CD4-positive, alpha-beta T cell treated with Interleukin-4 for 4 hours (primary cell): ENCODE results near the gene SLC5A1.

Source experiments
- DNase-seq: peaks from one replicate; pipeline ENCODE4 v3.0.0-alpha.2; 2020

SLC5A1 gene

DNA sequence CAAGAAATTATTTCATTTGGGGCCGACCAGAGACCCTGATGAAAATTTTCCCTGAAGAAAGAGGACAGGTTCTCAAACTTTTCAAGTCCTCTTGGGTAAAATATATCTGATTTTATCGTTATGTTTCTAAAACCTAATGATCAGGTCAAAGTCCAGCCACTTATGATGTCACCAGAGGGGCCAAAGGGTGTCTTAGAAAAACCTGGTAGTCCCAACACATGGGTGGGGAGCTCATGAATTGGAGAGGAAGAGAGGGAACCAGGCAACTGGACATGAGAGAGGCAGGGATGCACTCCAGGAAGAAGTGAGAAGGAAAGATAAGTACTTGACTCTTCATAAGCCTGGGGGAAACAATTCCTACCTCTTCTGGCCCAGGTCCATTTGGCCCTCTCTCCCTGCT is 9.2 kb downstream of the SLC5A1 start:
- no peak for DNase-seq

DNA sequence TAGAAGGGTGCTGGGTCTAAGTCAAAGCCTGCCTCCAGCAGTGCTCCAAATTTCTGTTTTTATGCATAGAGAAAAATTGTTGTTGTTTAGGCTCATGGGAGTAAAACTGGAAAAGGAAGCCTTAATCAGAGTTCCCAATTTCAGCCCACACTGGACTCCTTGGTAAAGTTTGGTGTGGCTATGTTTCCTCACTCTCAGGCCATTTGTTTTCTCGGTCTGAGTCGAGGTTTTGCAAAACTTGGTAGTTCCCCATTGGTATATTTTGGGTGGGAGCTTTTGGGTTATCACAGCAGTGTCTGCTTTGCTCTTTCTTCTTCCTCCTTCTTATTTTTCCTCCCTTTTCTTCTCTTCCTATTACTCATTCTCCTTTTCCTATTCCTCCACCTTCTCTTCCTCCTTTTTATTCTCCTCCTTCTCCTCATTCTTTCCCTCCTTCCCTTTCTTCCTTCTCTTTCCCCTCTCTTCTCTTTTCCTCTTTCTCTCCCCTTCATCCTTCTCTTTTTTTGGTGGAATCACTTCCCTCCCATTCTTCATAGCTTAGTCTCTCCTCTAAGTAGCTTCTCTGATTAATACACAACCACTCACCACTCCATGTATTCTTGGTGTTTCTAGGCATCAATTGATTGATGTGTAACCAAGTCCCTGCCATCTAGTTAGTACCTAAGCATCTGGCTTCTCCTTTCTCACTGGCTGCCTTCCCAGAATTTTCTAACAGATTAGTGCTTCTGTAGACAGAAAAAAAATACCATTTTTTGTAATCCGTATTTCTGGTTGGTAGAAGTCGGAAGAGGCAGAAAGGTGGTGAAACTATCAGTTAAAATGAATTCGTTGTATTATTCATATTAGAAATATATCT is 10.1 kb downstream of the SLC5A1 start:
- DNase-seq, result no peak

DNA sequence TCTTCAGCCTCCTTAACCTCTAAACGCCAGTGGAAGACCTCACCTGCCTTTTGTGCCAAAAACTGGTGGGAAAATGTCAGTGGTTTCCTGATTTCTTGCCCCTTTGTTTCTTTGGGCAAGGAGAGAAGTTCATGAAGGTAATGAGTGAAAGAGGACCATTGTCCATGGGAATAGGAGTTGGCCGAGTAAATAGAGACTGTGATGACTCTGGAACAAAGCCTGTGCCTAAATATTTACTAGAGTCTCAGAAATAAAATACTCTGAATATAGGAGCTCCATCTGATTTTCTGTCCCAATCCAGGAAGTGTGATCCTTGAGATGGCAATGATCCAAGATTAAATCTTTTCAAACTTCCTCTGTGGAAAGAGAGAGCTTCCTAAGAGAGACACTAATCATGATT is 12.0 kb downstream of the SLC5A1 start:
- DNase-seq, result no peak

DNA sequence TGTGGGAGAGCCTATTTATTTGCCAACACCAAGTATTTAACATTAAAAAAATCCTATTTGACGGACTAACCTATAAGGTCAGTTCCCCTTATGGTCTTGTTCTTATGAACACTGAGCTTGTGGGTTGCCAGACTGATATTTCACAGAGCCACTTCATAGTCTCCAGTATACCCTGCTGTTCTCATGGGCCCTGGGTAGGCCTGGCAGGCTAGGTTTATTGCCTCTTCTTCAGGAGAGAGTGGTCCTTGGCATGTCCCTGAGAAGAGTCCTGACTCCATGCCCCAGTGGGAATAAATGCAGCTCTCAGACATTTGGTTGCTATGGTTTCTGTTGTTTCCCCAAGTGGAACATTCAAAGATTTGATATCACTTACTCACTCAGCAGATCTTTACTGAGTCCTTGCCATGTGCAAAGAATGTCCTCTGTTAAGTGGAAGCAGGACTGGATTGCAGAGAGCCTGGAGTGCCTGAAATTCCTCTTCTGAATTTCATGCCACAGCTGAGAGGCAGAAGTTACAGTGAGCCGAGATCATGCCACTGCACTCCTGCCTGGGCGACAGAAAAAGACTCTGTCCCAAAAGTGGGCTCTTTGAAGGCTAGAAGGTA is 15.7 kb downstream of the SLC5A1 start:
- DNase-seq, result no peak

DNA sequence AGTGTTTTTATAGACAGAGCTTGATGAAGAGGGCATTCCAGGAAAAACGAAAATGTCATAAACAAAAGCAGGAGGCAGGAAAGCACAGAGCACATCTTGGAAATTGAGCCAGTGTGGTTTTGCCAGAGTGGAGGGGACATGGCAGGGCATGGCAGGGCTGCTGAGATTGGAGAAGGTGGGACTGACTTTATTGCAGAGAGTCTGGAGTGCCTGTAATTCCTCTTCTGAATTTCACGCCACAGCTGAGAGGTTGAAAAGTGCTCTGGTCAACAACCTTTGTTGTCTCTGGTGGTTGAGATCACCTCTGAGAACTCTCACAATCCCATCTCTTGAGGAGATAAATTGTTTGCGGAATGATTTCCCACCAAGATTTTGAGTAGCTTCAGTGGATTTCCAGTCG is 16.4 kb downstream of the SLC5A1 start:
- no peak for DNase-seq

DNA sequence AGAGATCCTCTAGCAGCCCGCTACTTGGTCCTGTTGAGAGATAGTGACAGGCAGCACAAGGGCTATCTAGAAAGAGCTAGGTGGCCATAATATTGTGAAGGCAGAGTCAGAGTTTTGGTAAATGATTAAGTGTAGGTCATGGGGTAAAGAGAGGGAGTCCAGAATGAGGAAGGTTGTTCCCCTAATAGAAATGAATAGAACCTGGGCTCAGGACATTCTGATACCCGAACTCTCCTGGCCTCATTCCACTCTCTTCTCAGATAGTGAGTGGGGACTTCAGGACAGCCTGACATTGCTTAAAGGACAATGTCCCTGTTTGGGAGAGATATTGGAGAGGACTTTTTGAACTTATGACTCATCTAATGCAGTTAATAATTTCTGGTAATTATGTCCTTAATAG is 20.6 kb downstream of the SLC5A1 start:
- no peak for DNase-seq

DNA sequence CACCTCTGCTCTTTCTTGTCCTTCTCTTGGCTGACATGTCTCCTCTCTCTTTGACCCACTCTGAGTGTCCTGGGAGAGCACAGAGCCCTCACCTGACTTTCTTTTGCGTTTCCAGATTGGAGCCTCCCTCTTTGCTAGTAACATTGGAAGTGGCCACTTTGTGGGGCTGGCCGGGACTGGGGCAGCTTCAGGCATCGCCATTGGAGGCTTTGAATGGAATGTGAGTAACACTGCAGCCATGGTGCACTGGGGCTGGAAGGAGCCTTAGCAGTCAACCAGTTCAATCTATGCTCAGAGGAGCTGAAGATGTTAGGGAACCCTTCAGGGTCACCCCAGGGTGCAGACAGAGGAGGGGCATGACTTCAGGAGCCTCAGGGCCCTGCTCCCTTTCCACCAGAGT is 23.8 kb downstream of the SLC5A1 start:
- DNase-seq, result no peak

DNA sequence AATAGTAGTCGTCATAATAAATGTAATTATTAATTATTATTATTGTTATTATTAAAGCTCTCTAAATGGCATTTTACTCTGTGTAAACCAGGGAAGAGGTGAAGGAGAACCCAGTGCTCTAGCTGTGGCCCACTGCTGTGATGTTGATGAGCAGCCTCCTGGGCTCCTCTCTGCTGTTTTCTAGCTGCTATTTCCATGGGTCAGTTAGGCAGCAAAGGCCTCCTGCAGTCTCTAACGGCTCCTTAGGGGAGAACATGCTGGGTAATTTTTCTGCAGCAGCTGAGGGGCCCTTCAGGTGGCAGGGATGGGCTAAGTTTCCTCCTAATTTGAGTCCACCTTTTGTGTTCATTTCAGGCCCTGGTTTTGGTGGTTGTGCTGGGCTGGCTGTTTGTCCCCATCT is 24.6 kb downstream of the SLC5A1 start:
- no peak for DNase-seq

DNA sequence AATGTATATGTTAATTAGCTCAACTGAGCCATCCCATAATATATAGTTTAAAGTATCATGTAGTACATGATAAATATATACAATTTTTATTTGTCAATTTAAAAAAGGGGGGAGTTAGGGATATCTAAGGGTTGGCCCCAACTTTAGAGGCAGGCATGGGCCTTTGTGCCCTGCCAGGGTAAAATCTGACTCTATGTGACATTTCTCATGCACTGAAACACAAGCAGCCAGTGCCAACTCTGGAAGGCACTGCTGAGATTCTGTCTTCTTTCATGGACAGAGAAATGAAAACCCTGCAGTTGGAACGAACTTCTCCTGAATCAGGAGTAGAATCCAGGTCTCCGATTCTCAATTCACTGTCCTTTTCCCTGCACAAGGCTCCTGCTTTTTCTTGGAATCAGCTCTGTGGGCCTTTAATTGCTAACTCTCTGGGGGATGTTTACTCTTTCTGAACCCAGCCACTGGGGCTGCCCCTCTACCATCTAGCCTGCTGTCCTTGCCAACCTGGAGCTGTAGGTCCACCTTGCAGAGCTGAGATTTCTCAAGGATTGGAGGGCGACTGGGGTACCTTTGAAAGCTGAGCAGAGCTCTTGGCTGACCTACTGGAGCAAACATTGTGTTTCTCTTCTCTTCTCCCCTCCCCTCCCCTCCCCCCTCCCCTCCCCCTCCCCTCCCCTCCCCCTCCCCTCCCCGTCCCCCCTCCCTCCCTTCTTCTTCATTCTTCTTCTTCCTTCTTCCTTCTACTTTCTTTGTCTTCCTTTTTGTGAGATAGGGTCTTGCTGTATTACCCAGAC is 26.7 kb downstream of the SLC5A1 start:
- DNase-seq, result no peak

DNA sequence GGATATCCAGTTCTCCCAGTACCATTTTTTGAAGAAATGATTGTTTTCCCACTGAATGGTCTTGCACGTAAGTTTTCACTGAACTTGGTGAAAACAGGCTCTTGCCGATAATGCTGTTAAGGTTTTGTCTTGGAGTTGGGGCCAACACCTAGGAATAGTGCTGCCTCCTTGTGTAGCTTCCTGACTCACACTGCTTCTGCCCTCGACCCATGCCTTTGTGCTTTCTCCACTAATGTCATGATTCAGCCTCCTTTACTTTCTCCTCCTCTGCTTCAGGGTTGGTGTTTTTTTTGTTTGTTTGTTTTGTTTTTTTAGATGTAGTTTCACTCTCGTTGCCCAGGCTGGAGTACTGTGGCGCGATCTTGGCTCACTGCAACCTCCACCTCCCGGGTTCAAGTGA is 30.2 kb downstream of the SLC5A1 start:
- DNase-seq, result no peak

DNA sequence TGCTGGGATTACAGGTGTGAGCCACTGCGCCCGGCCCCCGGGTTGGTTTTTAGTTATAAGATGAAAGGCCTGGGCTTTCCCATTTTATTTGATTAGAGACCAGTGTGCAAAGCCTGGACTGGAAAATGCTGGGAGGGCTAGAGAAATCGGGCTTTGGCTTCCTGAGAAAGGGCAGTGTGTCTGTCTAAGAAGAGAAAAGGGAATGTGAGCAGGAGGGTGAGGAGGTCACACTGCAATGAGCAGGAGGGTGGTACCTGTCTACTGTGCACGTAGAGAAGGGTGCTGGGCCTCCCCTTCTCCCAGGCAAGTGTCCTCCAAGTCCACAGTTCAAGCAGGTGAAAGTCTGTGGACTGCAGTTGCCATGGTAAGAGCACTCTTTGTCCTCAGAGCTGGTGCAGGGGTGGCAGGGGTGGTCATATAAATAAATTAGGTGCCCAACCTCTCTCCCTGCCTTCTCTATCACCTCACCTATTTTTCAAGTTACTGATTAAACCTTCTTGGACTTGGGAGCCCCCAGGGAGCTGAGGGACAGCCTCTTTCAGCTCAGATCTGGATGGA is 30.8 kb downstream of the SLC5A1 start:
- no peak for DNase-seq

DNA sequence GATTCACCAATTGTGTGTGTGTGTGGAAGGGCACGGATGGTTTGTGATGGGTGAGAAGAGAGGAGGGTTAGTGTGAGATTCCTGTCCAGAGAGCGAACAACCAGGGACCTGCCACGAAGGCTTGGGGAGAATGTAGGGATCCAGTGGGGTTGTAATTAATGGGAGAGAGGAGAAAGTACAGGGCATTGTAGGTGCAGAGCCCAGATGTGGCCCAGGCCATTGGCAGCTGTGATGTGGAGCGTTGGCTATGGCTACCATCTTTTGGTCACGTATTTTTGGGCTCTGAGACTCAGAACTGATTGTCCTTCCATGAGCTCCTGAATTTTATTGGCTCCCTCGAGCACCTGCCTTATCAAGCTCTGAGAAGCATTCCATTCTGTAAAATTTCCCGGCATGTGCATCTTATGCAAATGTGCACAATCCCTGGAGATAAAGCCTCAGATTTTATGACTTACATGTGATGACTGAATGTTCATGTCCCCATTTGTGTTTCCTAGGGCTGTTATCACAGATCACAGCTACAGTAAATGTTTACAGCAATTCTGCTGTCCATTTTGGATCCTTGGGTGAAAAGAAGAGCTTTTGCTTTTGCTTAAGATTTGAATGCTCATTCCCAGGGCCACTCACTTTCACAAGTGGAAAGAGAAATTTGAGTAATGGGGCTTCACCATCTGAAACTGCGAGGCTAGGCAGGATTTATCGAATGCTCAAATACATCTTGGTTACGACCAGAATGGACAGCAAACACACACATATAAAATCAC is 33.1 kb downstream of the SLC5A1 start:
- DNase-seq, result no peak

DNA sequence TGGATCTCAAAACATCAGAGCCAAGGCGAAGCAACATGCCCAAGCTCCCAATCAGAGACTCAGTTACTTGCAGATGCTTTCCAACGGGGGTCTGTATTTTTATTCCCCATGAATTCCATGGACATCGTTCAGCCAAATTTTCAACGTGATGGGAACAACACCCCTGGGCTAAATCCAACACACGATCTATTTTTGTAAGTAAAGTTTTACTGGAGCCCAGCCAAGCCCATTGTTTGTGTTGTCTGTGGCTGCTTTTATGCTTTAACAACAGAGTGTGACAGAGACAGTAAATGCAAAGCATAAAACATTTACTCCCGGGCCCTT is 33.7 kb downstream of the SLC5A1 start:
- DNase-seq, result no peak

DNA sequence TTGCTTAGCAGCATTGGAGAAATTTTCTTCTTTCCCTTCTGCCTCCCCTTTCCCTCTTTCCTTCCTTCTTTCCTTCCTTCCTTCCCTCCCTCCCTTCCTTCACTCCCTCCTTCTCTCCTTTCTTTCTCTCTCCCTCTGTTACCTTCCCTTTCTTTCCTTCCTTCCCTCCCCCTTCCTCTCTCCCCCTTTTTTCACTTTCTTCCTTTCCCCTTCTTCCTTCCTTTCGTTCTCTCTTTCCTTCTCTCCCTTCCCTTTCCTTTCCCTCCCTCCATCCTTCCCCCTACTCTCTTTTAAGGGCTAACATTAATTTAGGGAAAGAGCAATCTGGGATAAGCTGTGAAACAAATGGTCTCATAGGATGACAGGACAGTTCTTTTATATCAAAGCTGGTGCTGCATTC is 34.1 kb downstream of the SLC5A1 start:
- DNase-seq, result no peak

DNA sequence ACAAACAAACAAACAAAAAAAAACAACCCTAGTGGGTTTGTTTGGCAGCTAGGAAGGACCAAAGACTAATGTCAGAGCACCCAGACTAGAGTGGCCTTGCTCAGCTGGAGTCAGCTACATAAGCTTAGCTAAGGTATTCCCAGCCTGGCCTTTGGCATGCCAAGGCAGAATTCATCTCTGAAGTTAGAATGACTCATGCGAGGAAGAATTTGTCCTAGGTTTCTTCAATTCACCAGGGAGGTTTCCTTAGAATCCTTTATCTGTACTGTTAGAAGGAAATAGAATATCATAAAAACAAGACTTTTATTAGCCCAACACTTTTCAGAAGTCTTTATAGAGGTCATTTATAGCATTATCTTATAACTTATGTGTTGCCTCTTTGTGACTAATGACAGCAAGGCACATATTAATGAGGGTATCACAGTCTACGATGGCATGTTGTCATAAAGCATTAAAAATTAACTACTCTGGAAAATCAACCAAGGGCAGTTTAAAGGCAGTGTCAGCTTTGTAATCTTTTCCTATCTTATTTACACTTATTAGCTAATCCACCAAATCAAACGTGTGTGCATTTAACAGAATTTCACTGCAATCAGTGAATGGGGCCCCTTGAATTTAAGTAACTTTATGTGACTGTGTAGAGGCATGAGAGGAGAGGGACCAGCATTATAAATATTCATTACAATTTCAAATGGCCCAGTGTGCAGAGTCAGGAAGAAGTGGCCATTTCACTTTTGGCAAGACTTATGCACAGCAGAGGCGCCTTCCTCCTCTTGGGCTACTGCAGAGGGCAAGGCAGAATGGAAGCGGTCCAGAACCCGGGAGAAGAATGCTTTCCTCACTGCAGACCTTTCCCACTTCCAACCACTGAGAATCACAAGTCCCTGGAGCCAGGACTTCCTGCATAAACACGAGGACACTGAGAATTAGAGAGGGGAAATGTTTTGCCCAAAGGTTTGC is 36.3 kb downstream of the SLC5A1 start:
- DNase-seq, result no peak

DNA sequence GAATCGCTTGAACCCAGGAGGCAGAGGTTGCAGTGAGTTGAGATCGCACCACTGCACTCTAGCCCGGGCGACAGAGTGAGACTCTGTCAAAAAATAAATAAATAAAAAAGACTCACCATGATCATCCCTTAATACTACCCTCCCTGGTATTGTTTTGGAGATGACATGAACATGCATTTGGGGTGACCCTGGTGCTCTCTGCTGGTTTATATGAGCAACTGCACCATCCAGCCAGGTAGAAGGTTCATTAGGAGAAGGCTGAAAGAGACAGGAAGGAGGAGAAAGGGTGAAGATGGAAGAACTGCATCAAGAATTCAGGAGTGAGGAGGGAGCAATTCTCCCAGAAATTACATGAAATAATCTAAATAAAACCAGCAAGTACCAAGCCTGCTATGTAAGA is 37.8 kb downstream of the SLC5A1 start:
- DNase-seq, result peak; percentile 10

DNA sequence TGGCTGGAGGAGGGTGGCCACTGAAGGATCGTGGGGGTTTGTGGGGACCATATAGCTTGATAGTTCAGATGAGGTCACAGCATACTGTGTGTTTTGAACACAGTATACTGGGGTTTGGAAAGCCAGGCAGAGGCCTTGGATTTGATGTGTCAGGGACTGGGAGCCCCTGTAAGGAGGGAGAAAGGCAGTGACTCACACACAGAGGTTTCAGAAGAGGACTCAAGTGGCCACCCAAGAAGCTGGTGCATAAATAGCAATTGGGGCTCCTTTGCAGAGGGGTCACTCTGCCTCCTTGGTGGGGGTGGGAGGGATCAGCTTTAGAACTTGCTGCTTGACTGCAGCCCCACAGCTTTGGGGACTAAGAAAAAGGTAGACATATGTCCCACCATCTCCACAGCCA is 39.3 kb downstream of the SLC5A1 start:
- DNase-seq, result no peak

DNA sequence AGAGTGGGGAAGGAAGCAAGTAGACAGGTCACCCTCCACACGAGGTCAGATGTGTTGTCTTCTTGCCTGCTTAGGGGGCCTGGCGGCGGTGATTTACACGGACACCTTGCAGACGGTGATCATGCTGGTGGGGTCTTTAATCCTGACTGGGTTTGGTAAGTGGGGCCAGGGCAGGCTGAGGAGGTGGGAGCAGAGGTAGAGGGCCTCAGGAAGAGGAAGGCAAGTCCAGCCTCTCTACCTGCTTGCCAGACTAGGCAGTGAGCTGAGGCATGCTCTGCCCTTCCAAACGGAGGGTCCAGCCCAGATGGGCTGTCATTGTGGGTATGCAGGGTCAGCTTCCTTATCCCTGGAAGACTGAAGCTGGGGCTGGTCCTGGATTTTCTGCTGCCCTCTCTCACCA is 39.9 kb downstream of the SLC5A1 start:
- no peak for DNase-seq

DNA sequence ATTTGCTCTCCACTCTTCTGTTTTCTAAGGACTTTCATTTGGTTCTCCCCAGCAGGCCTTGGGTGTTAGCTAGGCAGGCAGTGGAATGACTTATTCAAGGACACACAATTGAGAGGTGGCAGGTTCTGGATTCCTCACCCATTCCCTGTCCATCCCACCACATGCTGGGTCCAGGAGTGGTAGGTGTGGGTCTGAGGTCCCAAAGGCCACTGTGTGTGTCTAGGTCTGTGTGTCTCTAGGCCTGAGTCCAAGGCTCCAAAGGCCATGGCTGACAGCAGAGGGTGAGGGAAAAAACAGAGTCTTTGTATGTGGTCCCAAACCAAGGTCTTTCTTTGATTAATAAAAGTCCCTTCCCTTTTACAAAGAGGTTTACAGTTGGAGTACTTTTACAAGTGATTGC is 40.8 kb downstream of the SLC5A1 start:
- no peak for DNase-seq

DNA sequence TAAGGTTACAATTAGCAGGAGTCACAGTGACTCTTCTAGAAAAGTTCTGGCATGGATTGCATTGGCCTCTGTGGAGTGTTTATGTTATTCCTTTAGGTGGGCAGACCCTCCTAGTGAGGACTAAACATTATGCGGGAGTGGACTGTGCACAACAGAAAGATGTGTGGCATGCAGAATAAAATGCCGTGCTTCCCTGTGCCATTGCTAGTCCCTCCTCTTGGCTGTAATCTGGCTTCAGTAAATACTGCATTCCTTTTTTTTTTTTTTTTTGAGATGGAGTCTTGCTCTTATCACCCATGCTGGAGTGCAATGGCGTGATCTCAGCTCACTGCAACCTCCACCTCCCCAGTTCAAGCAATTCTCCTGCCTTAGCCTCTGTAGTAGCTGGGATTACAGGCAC is 45.0 kb downstream of the SLC5A1 start:
- DNase-seq, result no peak

DNA sequence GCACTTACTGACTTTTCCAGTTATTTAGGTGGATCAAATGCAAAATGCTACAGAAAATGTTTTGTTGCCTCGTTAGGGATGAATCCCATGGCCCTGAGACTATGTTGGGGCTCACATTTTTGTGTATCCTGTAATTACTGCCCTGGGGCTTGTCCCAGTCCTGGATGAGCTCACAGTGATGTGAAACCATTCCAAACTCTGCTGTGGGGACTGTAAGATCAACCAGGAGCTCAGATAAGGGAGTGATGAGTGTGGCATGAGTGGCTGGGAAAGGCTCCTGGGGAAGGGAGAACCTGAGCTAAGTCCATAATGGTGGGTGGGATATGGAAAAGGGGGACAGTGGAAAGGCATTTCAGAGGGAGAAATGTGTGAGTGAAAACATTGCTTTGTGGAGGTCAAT is 54.0 kb downstream of the SLC5A1 start:
- DNase-seq, result no peak
